Measurements from ENCODE around the gene SORCS1.

- TF ChIP-seq CTCF (IDR thresholded peaks at IDR 0.05; ENCODE audit: low read depth, low read length, poor library complexity, severe bottlenecking), result no peak
- TF ChIP-seq EZH2phosphoT487 (IDR thresholded peaks at IDR 0.05; ENCODE audit: borderline replicate concordance, low read length), result no peak
Measured at GRCh38 chr10:106959521-106959920, 205.0 kb downstream of the SORCS1 start.
